AG10803 (cell line): ENCODE results near the gene BLOC1S1.

Source experiments
- DNase-seq: peaks from one replicate; pipeline ENCODE4 v3.0.0; 2010; ENCODE audit warnings: low read depth
- H3K4me3 ChIP-seq: 2 replicates; pipeline ENCODE4 v1.5.1; 2011; ENCODE audit warnings: mild to moderate bottlenecking, low read length, control low read depth
- CTCF ChIP-seq: conservative IDR thresholded peaks from 2 replicates; pipeline ENCODE4 v1.5.1; 2011; ENCODE audit warnings: mild to moderate bottlenecking, low read length, control low read depth, inconsistent platforms

BLOC1S1 gene

GRCh38 chr12:55723516-55724225 lies 7.8 kb downstream of the BLOC1S1 start:
- no peak overlapping the region for H3K4me3 ChIP-seq
- no peak for TF ChIP-seq CTCF
- no peak for DNase-seq

- peak; percentile 70 for DNase-seq
- no peak overlapping the region for H3K4me3 ChIP-seq
- peak; percentile 72 for TF ChIP-seq CTCF
Observed at GRCh38 chr12:55724226-55724939, 8.5 kb downstream of the BLOC1S1 start.

- DNase-seq = no peak
- TF ChIP-seq CTCF = no peak
- no peak overlapping the region for H3K4me3 ChIP-seq
Observed at GRCh38 chr12:55724940-55725309, 9.1 kb downstream of the BLOC1S1 start.

DNA sequence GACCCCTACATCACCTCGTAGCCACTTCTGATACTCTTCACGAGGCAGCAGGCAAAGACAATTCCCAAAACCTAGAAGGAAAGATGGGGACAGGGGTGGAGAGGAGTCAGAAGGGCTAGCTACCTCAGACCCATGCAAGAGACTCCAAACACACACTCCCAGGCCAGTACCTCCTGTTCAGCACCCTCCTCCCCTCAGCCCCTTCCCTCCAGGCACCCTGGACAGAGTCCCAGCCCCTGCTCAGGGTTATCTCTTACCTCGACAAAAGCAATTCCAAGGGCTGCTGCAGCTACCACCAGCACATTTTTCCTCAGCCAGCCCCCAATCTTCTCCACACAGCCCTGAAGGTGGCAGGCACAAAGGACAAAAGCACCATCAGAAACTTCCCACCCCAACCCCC lies 9.7 kb downstream of the BLOC1S1 start:
- no peak for DNase-seq
- TF ChIP-seq CTCF = no peak
- H3K4me3 ChIP-seq = no peak overlapping the region

DNA sequence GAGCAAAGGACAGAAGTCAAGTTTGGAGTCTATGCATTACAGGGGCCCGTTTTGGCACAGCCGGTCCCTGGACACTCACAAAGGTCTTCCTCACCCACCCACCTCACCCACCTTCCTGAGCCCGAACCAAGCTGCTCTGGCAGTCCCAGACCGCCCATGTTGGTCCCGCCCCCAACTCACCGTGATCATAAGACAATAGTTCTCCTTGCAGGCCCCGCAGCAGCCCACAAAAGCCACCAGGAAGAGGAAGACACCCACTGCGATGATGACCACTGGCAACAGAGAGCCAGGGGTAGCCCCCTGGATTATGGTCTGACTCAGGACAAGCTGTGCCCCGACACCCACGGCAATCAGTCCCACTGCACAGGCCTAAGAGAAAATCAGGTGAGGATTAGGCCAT lies 11.1 kb downstream of the BLOC1S1 start:
- DNase-seq = no peak
- H3K4me3 ChIP-seq = peak overlapping the region; percentile 95

GRCh38 chr12:55727643-55728185 lies 11.9 kb downstream of the BLOC1S1 start:
- no peak for TF ChIP-seq CTCF
- no peak for DNase-seq
- peak overlapping the region; percentile 95 for H3K4me3 ChIP-seq

More for the DNA sequence above, 11.1 kb downstream of the BLOC1S1 start:
- no peak for TF ChIP-seq CTCF
